Umbilical cord (tissue), 2 donors: Measurements from ENCODE around the gene DPYD. TPM values are rescaled to one million over a fixed set of nuclear protein-coding genes. Genes with fewer than 3 reads are reported as not detected.

ENCODE experiments used
- DNase-seq: peaks from one replicate; pipeline ENCODE4 v3.0.0-alpha.2; 2015; ENCODE audit warnings: low spot score
- total RNA-seq: library from RNA; depleted of rRNA; stranded (reverse); fragments of >200 nt; gene quantifications from one replicate; pipeline ENCODE4 v1.2.3, GENCODE V29; 2014; ENCODE audit warnings: low replicate concordance; ENCODE audit not compliant: insufficient read depth

Gene DPYD
- total RNA-seq = 24.1 TPM

- DNase-seq = peak; percentile 90
Observed at GRCh38 chr1:97920832-97921571, at the start of gene DPYD. TSS of gene DPYD (minus strand) at chr1:97921034. CDS start at chr1:97920922, 112 bp downstream.

GRCh38 chr1:97960470-97960869, 39.6 kb upstream of the DPYD start:
- no peak for DNase-seq

- no peak for DNase-seq
Observed at GRCh38 chr1:97947695-97948094, 26.9 kb upstream of the DPYD start.

- peak; percentile 6 for DNase-seq
Observed at GRCh38 chr1:97943354-97943753, 22.5 kb upstream of the DPYD start.

- DNase-seq = no peak
Observed at GRCh38 chr1:97942161-97943123, 21.6 kb upstream of the DPYD start.

GRCh38 chr1:97938285-97938642, 17.4 kb upstream of the DPYD start:
- peak; percentile 2 for DNase-seq

GRCh38 chr1:97936976-97937375, 16.1 kb upstream of the DPYD start:
- no peak for DNase-seq

GRCh38 chr1:97934491-97934890, 13.7 kb upstream of the DPYD start:
- DNase-seq = no peak

GRCh38 chr1:97929874-97930851, 9.3 kb upstream of the DPYD start:
- DNase-seq = no peak

GRCh38 chr1:97926017-97926708, 5.3 kb upstream of the DPYD start:
- DNase-seq = no peak

GRCh38 chr1:97925151-97925550, 4.3 kb upstream of the DPYD start:
- no peak for DNase-seq

GRCh38 chr1:97923811-97924210, 3.0 kb upstream of the DPYD start:
- DNase-seq = no peak

- DNase-seq = peak; percentile 42
Observed at GRCh38 chr1:97920276-97920831, 480 bp downstream of the DPYD start.

- no peak for DNase-seq
Observed at GRCh38 chr1:97919585-97920261, 1.1 kb downstream of the DPYD start.

GRCh38 chr1:97918961-97919360, 1.9 kb downstream of the DPYD start:
- no peak for DNase-seq

- no peak for DNase-seq
Observed at GRCh38 chr1:97913506-97914139, 7.2 kb downstream of the DPYD start.

- DNase-seq = no peak
Observed at GRCh38 chr1:97911266-97912215, 9.3 kb downstream of the DPYD start.

- no peak for DNase-seq
Observed at GRCh38 chr1:97909266-97909665, 11.6 kb downstream of the DPYD start.
